Fibroblast of lung (primary cell): ENCODE results near the gene BRD3.

Source experiments
- CTCF ChIP-seq, 2 donors: IDR thresholded peaks in 1 of 2; conservative IDR thresholded peaks in 1 of 2; 1 replicate in 1 of 2; 2 replicates in 1 of 2; pipeline ENCODE4 v1.5.1; 2011 to 2012; ENCODE audit warnings: low read length in 2 of 2, control low read depth in 1 of 2, inconsistent platforms in 1 of 2, low read depth in 1 of 2, mild to moderate bottlenecking in 1 of 2
- EZH2 ChIP-seq: IDR thresholded peaks from 2 replicates; pipeline ENCODE4 v1.5.1; 2012; ENCODE audit warnings: low read length, control low read depth, mild to moderate bottlenecking; ENCODE audit errors: missing control alignments

GRCh38 chr9:133981589-133981957, 86.3 kb downstream of the BRD3 start:
- TF ChIP-seq CTCF (conservative IDR thresholded peaks at IDR 0.05 in 1 of 2, IDR thresholded peaks at IDR 0.05 in 1 of 2; ENCODE audit: low read depth in 1 of 2, low read length in 2 of 2) (no peak), EZH2 (no peak)
